Central memory CD8-positive, alpha-beta T cell (primary cell): ENCODE measurements around the gene GJB2.

Source experiments
- ATAC-seq: fragments of 150-1000 bp; cut with Tn5 transposase; replicated peaks from 2 replicates; pipeline ENCODE4 v1.10.0; 2022; ENCODE audit warnings: mild to moderate bottlenecking, moderate FRiP score, moderate number of reproducible peaks; ENCODE audit not compliant: poor library complexity, severe bottlenecking; ENCODE audit errors: extremely low read depth
- DNase-seq, 2 donors: peaks; one replicate each; pipeline ENCODE4 v3.0.0; 2021; ENCODE audit warnings: low spot score in 2 of 2
- H3K27ac Mint-ChIP-seq: one replicate; pipeline ENCODE4 v1.8.0; 2022; ENCODE audit warnings: low read depth, mild to moderate bottlenecking, moderate library complexity, mixed read lengths
- H3K27me3 Mint-ChIP-seq: one replicate; pipeline ENCODE4 v1.8.0; 2022; ENCODE audit warnings: mixed read lengths
- H3K36me3 Mint-ChIP-seq: one replicate; pipeline ENCODE4 v1.8.0; 2022; ENCODE audit warnings: mild to moderate bottlenecking, moderate library complexity, mixed read lengths; ENCODE audit not compliant: insufficient read depth
- H3K4me1 Mint-ChIP-seq: one replicate; pipeline ENCODE4 v1.8.0; 2022; ENCODE audit warnings: mixed read lengths
- H3K4me3 Mint-ChIP-seq: one replicate; pipeline ENCODE4 v1.8.0; 2022; ENCODE audit warnings: mild to moderate bottlenecking, moderate library complexity, mixed read lengths
- H3K9me3 Mint-ChIP-seq: one replicate; pipeline ENCODE4 v1.8.0; 2022; ENCODE audit warnings: mixed read lengths

GJB2 gene

DNA sequence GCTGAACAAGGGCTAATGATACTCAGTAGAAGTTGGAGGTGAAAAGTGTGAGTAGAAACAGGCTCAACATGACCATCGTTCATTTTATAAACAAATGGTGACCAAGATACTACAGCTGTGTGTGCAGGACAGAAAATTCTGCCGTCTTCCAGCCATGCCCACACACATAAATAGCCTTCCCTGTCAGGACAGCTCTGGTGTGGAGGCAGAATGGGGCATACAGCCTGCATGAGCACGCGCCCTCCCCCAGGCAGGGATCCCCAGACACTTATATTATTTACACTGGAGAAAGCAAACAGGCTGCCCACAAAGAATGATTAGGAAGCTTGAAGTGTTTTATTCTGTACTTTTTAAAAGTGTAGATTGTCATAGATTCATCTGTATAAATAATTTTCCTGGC is 52.3 kb downstream of the GJB2 start:
- no peaks in the 10 kb centered on the region for H3K36me3 Mint-ChIP-seq
- H3K4me1 Mint-ChIP-seq: no peaks in the 10 kb centered on the region
- no peaks in the 10 kb centered on the region for H3K9me3 Mint-ChIP-seq
- no peak overlapping the region for H3K27ac Mint-ChIP-seq
- peaks cover 64% of the 10 kb centered on the region for H3K27me3 Mint-ChIP-seq
- DNase-seq (no peak), ATAC-seq (no peak)
- H3K4me3 Mint-ChIP-seq: no peak overlapping the region

DNA sequence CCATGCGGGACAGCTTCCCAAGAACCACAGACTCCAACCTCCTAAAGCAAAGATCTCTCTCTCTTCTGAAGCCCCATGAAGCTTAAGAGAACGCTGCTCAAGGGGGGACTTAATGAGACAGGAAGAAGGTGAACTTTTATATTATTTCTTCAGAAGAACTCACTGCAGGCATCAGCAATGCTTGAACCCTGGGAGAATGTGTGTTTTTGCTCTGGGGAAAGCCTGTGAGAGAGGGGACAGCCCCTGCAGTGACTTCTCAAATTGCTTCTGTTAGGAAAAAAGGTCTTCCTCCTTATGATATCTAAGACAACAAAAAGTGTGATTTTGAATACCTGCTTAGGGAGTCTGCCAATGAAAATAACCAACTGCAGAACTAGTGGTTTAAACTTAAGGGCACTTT is 54.9 kb downstream of the GJB2 start:
- Mint-ChIP-seq H3K4me1 (no peaks in the 10 kb centered on the region), H3K27me3 (peaks cover 43% of the 10 kb centered on the region)

More for the DNA sequence above, 54.9 kb downstream of the GJB2 start:
- Mint-ChIP-seq H3K4me3 (no peak overlapping the region), H3K36me3 (no peaks in the 10 kb centered on the region), H3K27ac (no peak overlapping the region), H3K9me3 (no peaks in the 10 kb centered on the region)
- DNase-seq (no peak), ATAC-seq (no peak)
